NCI-H1092 (cell line): ENCODE results near the gene ZNF808.
A peak's percentile ranks its signal among the peaks of the same experiment; 100 is the strongest.
"Not testable (repeated sequence)": the region's sequence is repeated elsewhere in the genome, so short reads cannot be mapped to it uniquely, and the experiment has no call there.

Experiments used
- DNase-seq: peaks from one replicate; lab custom pipeline; 2025; lab: John Stamatoyannopoulos, UW

The ZNF808 gene

GRCh38 chr19:52536448-52536800 is 9.0 kb downstream of the ZNF808 start:
- DNase-seq = no peak

DNA sequence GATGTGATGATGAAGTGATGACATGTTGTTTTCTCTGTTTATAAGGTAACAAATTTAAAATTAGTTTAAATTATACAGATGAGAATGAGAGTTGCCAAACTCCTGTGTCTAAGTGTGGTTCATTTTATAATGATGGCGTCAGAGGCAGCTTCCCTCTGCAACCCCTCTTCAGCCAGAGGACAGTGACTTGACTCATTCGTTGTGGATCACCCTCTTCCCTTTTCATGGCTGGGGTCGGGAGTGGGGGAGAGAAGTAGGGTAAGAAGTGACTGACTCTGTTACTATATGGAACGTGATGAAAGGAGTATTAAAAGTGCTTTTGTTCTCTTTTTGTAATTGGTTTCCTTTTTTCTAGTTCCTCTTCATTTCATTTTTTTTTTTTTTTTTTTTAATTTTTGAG is 11.3 kb downstream of the ZNF808 start:
- not testable (repeated sequence) for DNase-seq

DNA sequence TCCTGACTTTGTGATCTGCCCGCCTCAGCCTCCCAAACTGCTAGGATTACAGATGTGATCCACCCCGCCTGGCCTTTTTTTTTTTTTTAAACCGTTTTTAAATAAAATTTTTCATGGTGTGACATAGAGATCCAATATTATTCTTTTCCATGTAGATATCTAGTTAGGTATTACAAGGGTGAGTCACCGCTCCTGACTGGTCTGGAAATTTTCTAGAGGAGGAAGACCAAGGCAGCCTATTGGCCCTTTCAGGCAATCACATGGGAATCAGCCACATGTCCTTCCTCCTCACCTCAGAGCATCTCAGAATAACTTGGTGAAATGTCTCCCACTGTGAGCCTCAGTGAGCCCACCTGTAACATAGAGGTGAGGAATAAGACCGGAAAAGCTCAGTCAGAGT is 13.7 kb downstream of the ZNF808 start:
- DNase-seq = not testable (repeated sequence)

GRCh38 chr19:52541608-52542007 is 14.1 kb downstream of the ZNF808 start:
- no peak for DNase-seq

DNA sequence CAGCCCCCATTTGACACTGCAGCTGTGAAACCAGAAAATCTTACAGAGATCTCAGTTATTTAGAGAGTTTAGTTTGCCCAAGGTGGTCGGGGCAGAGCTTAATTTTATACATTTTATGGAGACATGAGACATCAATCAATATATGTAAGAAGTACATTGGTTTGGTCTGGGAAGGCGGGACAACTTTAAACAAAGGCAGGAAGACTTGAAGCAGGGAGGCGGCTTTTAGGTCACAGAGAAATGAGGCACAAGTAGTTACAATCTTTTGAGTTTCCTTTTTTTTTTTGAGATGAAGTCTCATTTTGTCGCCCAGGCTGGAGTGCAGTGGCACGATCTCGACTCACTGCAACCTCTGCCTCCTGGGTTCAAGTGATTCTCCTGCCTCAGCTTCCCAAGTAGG is 15.1 kb downstream of the ZNF808 start:
- DNase-seq = not testable (repeated sequence)

- no peak for DNase-seq
These were observed 15.7 kb downstream of the ZNF808 start for GRCh38 chr19:52542984-52543664.

- DNase-seq = no peak
These were observed 26.9 kb downstream of the ZNF808 start for GRCh38 chr19:52554216-52554971.

- no peak for DNase-seq
These were observed 29.9 kb downstream of the ZNF808 start for GRCh38 chr19:52557231-52557995.

DNA sequence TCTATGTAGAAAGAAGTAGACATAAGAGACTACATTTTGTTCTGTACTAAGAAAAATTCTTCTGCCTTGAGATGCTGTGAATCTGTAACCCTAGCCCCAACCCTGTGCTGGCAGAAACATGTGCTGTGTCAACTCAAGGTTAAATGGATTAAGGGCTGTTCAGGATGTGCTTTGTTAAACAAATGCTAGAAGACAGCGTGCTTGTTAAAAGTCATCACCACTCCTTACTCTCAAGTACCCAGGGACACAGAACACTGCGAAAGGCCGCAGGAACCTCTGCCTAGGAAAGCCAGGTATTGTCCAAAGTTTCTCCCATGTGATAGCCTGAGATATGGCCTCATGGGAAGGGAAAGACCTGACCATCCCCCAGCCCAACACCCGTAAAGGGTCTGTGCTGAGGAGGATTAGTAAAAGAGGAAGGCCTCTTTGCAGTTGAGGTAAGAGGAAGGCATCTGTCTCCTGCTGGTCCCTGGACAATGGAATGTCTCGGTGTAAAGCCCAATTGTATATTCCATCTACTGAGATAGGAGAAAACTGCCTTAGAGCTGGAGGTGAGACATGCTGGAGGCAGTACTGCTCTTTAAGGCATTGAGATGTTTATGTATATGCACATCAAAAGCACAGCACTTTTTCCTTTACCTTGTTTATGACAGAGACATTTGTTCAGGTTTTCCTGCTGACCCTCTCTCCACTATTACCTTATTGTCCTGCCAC is 31.4 kb downstream of the ZNF808 start:
- not testable (repeated sequence) for DNase-seq

GRCh38 chr19:52561611-52562010 is 34.1 kb downstream of the ZNF808 start:
- DNase-seq = not testable (repeated sequence)

DNA sequence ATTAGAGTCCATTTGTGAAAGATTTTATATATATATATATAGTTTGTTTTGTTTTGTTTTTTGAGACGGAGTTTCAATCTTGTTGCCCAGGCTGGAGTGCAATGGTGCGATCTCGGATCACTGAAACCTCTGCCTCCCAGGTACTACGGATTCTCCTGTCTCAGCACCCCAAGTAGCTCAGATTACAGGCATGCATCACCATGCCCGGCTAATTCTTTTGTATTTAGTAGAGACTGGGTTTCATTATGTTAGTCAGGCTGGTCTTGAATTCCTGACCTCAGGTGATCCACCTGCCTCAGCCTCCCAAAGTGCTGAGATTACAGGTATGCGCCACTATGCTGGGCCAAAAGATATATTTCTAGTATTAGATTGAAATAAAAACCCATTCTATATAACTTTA is 38.7 kb downstream of the ZNF808 start:
- DNase-seq = no peak

DNA sequence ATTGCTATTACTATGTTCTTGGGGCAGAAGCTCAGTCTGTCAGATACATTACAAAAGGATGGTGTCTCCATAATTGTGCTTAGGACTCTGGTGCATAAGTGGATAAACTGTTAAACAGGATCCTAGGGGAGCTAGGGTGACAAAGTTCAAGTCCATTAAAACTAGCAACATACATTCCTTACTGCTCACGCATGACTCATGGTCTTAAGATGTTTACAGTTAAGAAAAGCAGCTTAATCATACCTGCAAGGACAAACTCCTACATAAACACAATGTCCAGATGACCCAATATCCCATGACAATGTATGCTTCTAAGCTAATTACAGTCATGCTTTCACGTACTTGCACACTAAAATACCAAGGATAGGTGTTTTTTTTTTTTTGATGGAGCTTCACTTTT is 39.1 kb downstream of the ZNF808 start:
- DNase-seq = no peak

DNA sequence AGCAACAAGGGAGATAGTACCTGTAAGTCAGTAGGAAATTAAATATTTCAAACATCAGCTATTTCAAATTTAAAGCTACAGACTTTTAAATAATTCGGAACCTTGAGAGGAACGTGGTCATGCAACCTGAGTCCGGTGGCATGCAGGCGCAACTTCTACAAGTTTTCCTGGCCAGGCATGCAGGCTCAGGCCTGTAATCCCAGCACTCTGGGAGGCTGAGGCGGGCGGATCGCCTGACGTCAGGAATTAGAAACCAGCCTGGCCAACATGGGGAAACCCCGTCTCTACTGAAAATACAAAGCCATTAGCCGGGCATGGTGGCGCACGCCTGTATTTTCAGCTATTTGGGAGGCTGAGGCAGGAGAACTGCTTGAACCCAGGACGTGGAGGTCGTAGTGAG is 40.5 kb downstream of the ZNF808 start:
- no peak for DNase-seq

- DNase-seq = not testable (repeated sequence)
These were observed 42.2 kb downstream of the ZNF808 start for GRCh38 chr19:52569638-52569999.

DNA sequence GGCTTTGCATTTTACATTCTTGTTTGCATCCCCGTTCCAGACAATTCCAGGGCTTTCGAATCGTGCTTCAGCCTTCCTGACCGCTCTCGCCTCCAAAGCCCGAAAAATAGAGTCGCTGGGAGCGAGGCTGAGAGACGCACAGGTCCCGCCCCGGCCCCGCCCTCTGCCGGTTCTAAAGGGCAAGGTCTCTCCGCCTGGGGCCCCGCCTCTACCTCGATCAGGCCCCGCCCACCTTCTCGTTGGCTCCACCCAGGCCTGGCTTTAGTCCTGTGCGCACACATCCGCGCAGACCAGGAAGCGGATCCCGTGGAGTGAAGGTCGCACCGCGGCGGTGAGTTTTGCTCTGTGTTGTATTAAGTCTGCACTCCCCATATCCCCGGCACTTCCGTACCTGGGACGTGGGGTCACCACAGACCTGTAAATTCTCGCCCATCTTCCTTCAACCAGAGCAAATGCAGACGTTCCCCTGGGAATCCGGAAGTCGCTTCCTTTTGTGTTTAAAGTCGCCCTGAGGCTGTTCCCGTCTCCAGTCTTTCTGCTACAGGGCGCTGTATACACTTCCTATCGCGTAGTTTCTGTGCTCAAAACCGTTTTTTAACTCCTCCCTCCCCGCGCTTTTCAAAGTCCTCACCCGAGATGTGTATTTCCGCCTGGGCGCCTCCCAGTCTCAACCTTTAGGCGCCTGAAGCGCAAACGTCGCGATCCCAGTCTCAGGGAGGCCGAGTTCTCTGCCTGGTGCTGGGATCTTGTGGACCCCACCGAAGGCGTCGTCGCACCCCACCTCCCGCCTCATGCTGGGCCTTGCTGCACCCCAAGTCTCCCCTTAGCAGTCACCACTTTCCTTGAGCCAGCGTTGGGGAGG is 42.8 kb downstream of the ZNF808 start, which contains the start of gene ZNF701:
Gene ZNF701 (plus strand): TSS at position 288 of the 862 bp plus-strand sequence. CDS start 3,861 bp downstream, outside the sequence.
- peak; percentile 88 for DNase-seq

- no peak for DNase-seq
These were observed 57.4 kb downstream of the ZNF808 start for GRCh38 chr19:52584736-52585440.

DNA sequence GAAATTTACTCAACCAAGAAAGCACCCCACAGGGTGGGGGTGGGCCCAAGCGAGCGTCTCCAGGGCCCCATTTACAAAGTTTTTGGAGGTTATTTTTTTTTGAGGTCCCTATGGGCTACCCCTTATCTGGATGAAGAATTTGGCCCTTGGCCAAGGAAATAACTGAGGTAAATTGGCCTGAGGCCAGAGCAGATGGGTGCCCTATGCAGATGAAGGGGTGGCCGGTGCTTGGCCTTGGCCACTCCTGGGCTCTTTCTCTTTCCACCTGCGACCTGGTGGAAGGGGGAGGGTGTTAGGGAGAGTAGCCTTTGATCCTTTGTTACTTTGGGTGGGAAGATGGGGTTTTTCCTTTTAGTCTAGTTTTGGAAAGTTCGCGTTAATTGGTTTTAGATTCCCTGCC is 58.1 kb downstream of the ZNF808 start:
- DNase-seq = no peak

DNA sequence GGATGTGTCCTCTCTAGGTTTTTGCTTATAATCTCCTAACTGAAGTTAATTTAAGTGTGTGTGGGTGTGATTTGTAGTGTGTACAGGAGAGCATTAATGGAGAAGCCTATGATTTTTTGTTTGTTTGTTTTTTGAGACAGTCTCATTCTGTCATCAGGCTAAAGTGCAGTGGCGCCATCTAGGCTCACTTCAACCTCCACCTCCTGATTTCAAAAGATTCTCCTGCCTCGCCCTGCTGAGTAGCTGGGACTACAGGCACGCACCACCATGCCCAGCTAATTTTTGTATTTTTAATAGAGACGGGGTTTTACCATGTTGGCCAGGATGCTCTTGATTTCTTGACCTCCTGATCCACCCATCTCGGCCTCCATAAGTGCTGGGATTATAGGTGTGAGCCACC is 63.3 kb downstream of the ZNF808 start:
- DNase-seq = no peak

- DNase-seq = no peak
These were observed 64.8 kb downstream of the ZNF808 start for GRCh38 chr19:52592301-52592700.

DNA sequence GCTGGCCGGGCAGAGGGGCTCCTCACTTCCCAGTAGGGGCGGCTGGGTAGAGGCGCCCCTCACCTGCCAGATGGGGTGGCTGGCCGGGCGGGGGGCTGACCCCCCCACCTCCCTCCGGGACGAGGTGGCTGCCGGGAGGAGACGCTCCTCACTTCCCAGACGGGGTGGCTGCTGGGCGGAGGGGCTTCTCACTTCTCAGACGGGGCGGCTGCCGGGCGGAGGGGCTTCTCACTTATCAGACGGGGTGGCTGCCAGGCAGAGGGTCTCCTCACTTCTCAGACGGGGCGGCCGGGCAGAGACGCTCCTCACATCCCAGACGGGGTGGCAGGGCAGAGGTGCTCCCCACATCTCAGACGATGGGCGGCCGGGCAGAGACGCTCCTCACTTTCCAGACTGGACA is 66.0 kb downstream of the ZNF808 start:
- not testable (repeated sequence) for DNase-seq

DNA sequence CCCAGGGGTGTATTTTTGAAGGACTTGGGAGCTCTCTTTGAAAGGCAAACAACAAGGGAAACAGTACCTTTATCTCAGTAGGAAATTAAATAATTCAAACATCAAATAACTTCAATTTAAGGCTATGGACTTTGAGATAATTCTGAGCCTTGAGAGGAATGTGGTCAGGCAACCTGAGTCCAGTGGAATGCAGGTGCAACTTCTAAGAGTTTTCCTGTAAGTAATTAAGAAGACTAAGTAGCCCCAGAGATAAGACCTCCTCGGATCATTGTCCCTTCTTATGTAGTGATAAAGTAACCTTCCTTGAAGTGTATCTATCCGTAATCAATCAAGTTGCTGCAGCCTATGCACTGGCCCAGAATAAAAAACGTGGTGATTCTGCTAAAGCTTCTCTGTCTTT is 71.8 kb downstream of the ZNF808 start:
- no peak for DNase-seq
